Lung (tissue), 12 donors: ENCODE data around the gene STK11. TPM values are rescaled to one million over a fixed set of nuclear protein-coding genes. Genes with fewer than 3 reads are reported as not detected.

ENCODE experiments used
- ATAC-seq: fragments of 200-7000 bp; cut with Tn5 transposase; one replicate; pipeline ENCODE4 v1.9.1; 2020; ENCODE audit warnings: moderate number of reproducible peaks; ENCODE audit not compliant: insufficient read depth, low FRiP score
- DNase-seq, 3 donors: peaks; one replicate each; pipeline ENCODE4 v3.0.0-alpha.2; 2013 to 2017
- H3K27ac ChIP-seq, 2 donors: one replicate each; pipeline ENCODE4 v1.5.1; 2013; ENCODE audit warnings: mild to moderate bottlenecking in 2 of 2, moderate library complexity in 2 of 2, control low read depth in 1 of 2, inconsistent platforms in 1 of 2, low read depth in 1 of 2, low read length in 1 of 2
- H3K27me3 ChIP-seq, 3 donors: one replicate each; pipeline ENCODE4 v1.5.1; 2013; ENCODE audit warnings: low read length in 2 of 3; ENCODE audit not compliant: control insufficient read depth in 3 of 3, insufficient read depth in 3 of 3
- H3K36me3 ChIP-seq, 4 donors: one replicate each; pipeline ENCODE4 v1.5.1; 2013; ENCODE audit warnings: low read length in 4 of 4, mild to moderate bottlenecking in 1 of 4, moderate library complexity in 1 of 4; ENCODE audit not compliant: control insufficient read depth in 4 of 4, insufficient read depth in 4 of 4
- H3K4me1 ChIP-seq, 5 donors: one replicate each; pipeline ENCODE4 v1.5.1; 2013; ENCODE audit warnings: low read length in 5 of 5, mild to moderate bottlenecking in 2 of 5, moderate library complexity in 1 of 5; ENCODE audit not compliant: control insufficient read depth in 5 of 5, insufficient read depth in 5 of 5
- H3K4me3 ChIP-seq: one replicate; pipeline ENCODE4 v1.5.1; 2013; ENCODE audit warnings: mild to moderate bottlenecking, control low read depth, moderate library complexity
- H3K9ac ChIP-seq, 2 donors: one replicate each; pipeline ENCODE4 v1.5.1; 2013; ENCODE audit warnings: low read length in 2 of 2, control low read depth in 1 of 2; ENCODE audit not compliant: insufficient read depth in 1 of 2
- H3K9me3 ChIP-seq, 4 donors: one replicate each; pipeline ENCODE4 v1.5.1; 2013; ENCODE audit warnings: low read length in 3 of 4, mild to moderate bottlenecking in 1 of 4, moderate library complexity in 1 of 4; ENCODE audit not compliant: control insufficient read depth in 4 of 4, insufficient read depth in 3 of 4
- WGBS, 2 donors: extraction: QIAGEN DNeasy Blood & Tissue Kit; methylation state at CpG; one replicate each; pipeline ENCODE4 v1.1.7; 2013; 5-methylcytosine and 5-hydroxymethylcytosine counted together
- polyA plus RNA-seq, 2 donors: library from polyadenylated mRNA; stranded (reverse); fragments of 200-250 nt; gene quantifications; one replicate each; pipeline ENCODE4 v1.2.1, GENCODE V29; 2013
- total RNA-seq, 2 donors: library from RNA; depleted of rRNA in 1 of 2; stranded (reverse); fragments of >200 nt in 1 of 2; gene quantifications; one replicate each; pipeline ENCODE4 v1.2.1, GENCODE V29; 2014 to 2021
- TF ChIP-seq, protein P1 (sequence below): IDR thresholded peaks from 2 replicates; pipeline ENCODE4 v1.5.1; 2012; ENCODE audit warnings: mild to moderate bottlenecking; ENCODE audit errors: control extremely low read depth, extremely low read depth
- donor health status: control.
- donor health status: control.
- donor health status: Bipolar disorder and iron deficiency.
- donor health status: healthy.
- donor health status: DM: yes; HTN: yes; CAD: no.

STK11 gene
- total and polyA plus RNA-seq, 4 donors, result 43.1 to 59.8 (median 54.6) TPM

DNA sequence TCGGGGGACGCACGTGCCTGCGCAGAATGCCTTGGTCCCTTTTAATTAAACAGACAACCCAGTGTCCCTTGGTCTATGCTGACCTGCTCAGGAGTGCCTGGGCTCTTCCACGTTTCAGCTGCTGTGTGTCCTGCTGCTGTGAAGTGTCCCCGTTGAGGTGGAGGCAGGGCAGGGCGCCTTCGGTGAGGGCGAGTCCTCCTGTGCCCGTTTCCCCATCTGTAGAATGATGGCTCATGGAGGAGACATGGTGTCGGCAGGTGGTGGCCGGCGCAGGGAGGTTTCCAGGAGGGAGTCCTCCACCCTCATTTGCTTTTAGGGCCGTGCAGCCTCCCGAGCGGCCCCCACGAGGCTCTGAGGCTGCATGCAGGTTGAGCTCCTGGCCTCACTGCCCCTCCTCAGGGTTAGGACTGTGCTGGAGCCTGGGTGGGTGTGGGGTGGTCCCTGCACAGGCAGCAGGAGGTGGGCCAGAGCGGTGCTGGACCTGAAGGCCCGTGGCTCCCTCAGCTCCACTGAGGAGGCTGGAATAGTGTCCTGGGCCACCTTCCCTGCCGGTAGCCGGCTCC, 8.8 kb downstream of the STK11 start:
- ATAC-seq (no peak), DNase-seq (no peak)
- H3K4me3 ChIP-seq, result no peak overlapping the region
- TF ChIP-seq, protein P1, sequence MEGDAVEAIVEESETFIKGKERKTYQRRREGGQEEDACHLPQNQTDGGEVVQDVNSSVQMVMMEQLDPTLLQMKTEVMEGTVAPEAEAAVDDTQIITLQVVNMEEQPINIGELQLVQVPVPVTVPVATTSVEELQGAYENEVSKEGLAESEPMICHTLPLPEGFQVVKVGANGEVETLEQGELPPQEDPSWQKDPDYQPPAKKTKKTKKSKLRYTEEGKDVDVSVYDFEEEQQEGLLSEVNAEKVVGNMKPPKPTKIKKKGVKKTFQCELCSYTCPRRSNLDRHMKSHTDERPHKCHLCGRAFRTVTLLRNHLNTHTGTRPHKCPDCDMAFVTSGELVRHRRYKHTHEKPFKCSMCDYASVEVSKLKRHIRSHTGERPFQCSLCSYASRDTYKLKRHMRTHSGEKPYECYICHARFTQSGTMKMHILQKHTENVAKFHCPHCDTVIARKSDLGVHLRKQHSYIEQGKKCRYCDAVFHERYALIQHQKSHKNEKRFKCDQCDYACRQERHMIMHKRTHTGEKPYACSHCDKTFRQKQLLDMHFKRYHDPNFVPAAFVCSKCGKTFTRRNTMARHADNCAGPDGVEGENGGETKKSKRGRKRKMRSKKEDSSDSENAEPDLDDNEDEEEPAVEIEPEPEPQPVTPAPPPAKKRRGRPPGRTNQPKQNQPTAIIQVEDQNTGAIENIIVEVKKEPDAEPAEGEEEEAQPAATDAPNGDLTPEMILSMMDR, result no peak
- no peak overlapping the region for H3K9ac ChIP-seq
- H3K9me3 ChIP-seq, result no peaks in the 10 kb centered on the region
- WGBS, 2 donors, result 46 to 53% methylated on average over 21 of the region's 21 CpGs
- peaks cover 0 to 14% (median 4%) of the 10 kb centered on the region in 4 donors for H3K36me3 ChIP-seq
- H3K27me3 ChIP-seq, result no peaks in the 10 kb centered on the region
- H3K4me1 ChIP-seq, result peaks cover 2 to 24% (median 11%) of the 10 kb centered on the region in 5 donors
- H3K27ac ChIP-seq, result peak overlapping the region; percentile 80 to 88

DNA sequence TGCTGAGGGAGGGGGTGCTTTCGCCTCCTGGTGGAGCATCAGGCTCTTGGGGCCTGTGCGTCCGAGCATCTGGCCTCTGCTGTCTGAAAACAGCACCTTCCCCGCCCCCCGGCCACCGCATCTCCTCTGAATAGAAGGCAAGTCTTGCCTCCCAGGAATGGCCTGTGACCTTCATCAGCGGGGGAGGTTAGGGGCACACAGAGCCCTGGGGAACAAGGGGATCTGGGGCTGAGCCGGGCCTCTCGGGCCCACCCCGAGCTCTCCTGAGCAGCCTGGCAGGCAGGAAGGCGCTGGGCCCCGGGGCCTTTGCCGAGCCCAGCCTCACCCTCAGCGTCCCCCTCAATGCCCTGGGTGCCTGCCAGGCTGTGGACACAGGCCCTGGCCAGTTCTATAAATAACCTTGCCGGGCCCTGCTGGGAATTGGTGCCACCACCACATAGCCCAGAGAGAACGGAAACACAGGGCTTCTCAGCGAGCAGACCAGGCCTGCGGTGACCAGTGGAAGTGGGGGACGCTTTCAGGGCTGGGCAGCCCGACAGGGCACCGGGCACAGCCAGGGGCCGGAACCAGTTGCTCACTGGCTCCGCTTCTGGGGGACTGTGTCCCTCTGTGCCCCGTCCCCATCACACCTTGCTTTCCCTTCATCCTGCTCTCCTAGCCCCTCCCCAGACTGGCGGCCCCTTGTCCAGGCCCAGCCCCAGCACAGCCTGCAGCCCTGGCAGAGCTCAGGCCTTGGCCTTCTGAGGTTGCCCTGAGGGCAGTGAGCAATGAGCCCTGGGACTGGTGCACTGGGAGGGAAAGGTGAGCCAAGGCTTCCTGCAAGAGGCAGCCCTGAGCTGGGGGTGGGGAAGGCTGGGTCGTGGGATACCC, 9.5 kb downstream of the STK11 start:
- Histone ChIP-seq H3K27ac (peak overlapping the region; percentile 80 to 88), H3K4me1 (peaks cover 0 to 19% (median 11%) of the 10 kb centered on the region in 5 donors), H3K36me3 (peaks cover 0 to 9% (median 3%) of the 10 kb centered on the region in 4 donors), H3K9me3 (no peaks in the 10 kb centered on the region), H3K27me3 (no peaks in the 10 kb centered on the region), H3K4me3 (no peak overlapping the region), H3K9ac (no peak overlapping the region)
- TF ChIP-seq, protein P1, result no peak
- no peak for DNase-seq
- peak; percentile 14 for ATAC-seq
- 50 to 72% methylated on average over 22 to 26 of the region's 26 CpGs for WGBS, 2 donors

GRCh38 chr19:1216756-1217155, 11.2 kb downstream of the STK11 start:
- TF ChIP-seq, protein P1, result no peak
- ATAC-seq, result no peak
- no peaks in the 10 kb centered on the region for H3K9me3 ChIP-seq
- H3K4me3 ChIP-seq, result no peak overlapping the region
- peaks cover 0 to 21% (median 8%) of the 10 kb centered on the region in 5 donors for H3K4me1 ChIP-seq
- no peak for DNase-seq
- H3K36me3 ChIP-seq, result peaks cover 0 to 18% (median 7%) of the 10 kb centered on the region in 4 donors
- no peak overlapping the region for H3K9ac ChIP-seq
- WGBS, 2 donors, result 92 to 93% methylated on average over 12 of the region's 12 CpGs
- H3K27me3 ChIP-seq, result no peaks in the 10 kb centered on the region
- no peak overlapping the region for H3K27ac ChIP-seq
